HG02623 (cell line): Measurements from ENCODE around the gene ST6GALNAC3.
"Not testable (repeated sequence)": the region's sequence is repeated elsewhere in the genome, so short reads cannot be mapped to it uniquely, and the experiment has no call there.

ENCODE experiments used
- ATAC-seq: cut with Tn5 transposase; IDR thresholded peaks from one replicate; pipeline ENCODE4 v1.9.1; 2021; ENCODE audit warnings: moderate library complexity; ENCODE audit not compliant: unreplicated experiment

ST6GALNAC3 gene

GRCh38 chr1:76613886-76614285 lies 539.3 kb downstream of the ST6GALNAC3 start:
- no peak for ATAC-seq

DNA sequence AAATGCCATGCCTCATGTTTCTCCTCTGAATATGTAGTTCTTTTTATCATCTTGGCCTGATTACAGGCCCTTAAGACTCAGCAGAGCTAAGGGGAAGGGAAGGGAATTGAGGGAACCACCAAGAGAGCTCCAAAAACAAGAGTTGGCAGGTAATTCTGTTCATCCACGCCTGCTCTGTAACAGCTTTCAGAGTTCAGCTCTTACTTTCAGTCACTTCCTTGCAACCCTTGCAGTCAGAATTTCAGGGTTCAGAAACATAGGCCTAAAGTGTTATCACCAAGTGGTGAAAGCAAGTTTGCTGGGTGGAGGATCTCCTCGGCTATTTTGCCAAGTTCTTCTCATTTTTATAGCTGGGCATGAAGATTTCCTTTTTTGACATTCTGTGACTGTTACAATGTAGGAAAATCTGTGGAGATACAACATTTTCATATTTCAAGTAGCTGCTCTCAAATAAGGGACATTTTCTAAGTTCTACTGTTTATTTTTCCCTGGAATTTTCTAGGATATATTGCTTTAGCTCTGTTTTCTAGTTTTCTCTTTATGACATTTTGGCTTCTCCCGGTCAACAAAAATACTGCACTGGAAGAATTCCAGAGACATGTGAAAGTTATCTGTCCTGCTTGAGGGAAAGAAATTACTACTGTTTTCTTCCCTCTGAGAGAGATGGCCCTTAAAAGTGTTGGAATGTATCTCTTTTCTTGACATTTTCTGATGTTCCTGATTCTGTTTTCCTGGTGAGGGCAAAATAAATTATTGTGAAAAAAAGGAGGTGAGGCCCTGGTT lies 540.9 kb downstream of the ST6GALNAC3 start:
- no peak for ATAC-seq

DNA sequence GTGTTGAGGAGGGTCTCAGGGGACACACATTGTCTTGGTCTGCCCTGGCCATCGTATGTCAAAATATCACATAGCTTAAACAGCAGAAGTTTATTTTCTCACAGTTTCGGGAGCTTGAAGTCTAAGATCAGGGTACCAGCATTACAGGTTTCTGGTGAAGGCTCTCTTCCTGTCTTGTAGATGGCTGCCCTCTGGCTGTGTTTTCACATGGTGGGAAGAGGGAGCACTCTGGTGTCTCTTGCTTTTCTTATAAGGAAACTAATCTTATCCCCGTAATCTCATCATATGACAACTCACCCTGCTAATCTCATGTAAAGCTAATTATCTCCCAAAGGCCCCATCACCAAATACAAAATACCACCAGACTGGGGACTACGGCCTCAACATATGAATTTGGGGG lies 545.8 kb downstream of the ST6GALNAC3 start:
- ATAC-seq, result no peak

- no peak for ATAC-seq
Observed at GRCh38 chr1:76622774-76623528, 548.4 kb downstream of the ST6GALNAC3 start.

GRCh38 chr1:76625886-76626678 lies 551.5 kb downstream of the ST6GALNAC3 start:
- no peak for ATAC-seq

GRCh38 chr1:76627498-76627897 lies 553.0 kb downstream of the ST6GALNAC3 start:
- no peak for ATAC-seq

GRCh38 chr1:76627901-76628300 lies 553.4 kb downstream of the ST6GALNAC3 start:
- ATAC-seq, result no peak

DNA sequence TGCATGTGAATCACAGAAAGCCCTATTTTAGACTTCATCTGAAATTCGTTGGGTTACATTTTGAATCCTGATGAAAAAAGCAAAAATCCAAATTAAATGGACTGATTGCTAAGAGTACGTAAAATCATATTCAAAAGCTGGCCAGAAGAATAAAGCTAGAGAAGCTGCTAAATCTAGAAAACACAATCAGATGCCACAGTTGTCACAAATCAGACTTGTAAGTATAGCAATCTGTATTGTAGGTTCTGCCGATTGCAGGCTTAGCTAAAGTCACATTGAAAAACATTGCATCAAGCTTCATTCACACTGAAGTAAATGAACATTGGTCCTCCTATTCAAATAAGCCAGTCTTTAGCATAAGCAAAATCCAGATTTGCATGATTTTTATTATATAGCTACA lies 557.6 kb downstream of the ST6GALNAC3 start:
- no peak for ATAC-seq

DNA sequence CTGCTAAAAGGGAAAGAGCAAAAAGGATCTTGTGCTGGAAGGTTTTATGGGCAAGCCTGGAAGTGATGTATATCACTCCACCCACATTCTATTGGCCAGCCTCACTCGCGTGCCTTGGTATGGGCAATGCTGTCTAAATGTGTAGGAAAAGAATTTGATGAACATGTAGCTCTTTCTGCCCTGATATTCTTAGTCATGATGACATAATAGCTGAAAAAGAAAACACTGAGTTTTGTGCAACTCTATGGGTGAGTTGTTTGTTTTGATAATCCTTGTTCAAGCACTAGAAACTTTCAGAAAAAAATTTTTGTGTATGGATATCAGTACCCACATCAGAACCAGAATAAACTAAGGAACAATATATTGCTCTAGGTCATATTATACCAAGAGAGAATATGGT lies 561.2 kb downstream of the ST6GALNAC3 start:
- no peak for ATAC-seq

- ATAC-seq, result no peak
Observed at GRCh38 chr1:76639181-76639580, 564.6 kb downstream of the ST6GALNAC3 start.

GRCh38 chr1:76640092-76640491 lies 565.5 kb downstream of the ST6GALNAC3 start:
- ATAC-seq, result no peak

- no peak for ATAC-seq
Observed at GRCh38 chr1:76640723-76641122, 566.2 kb downstream of the ST6GALNAC3 start.

GRCh38 chr1:76644139-76644538 lies 569.6 kb downstream of the ST6GALNAC3 start:
- ATAC-seq, result no peak

GRCh38 chr1:76652860-76653259 lies 578.3 kb downstream of the ST6GALNAC3 start:
- ATAC-seq, result not testable (repeated sequence)

GRCh38 chr1:76657623-76658022 lies 583.1 kb downstream of the ST6GALNAC3 start:
- no peak for ATAC-seq

DNA sequence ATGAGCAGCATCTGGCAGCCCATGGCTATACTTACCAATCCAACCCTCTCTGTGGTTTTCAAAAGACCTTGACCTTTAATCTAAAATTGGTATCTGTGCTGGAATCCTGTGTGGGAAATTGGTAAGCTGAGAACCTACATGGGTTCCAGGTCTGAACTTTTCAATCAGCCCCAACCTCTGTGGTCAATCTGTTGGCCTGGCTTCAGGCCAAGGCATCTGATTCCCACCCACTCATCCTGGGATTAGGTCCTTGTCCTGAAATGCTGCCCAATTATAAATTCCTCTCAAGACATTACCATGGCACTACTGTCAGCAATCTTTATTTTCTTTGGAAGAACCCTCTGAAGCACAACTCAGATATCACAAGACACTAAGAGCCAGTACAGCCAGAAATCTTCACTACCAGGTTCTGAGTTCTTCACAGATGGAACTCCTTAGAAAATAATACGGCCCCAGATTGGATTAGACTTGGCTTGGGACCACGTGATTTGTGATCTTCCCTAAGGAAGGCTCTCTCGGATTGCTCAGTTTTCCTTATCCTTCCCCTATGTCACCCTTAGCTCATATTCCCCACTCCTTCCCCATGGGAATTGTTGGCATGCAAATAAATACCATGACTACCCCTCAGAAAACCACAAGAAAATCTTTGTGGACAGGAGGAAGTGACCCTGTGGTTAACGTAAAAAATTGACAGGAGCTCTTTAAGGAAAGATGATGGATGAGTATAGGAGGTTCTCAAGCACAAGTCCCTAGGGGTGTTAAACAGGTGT lies 584.8 kb downstream of the ST6GALNAC3 start:
- ATAC-seq, result no peak

GRCh38 chr1:76661531-76661930 lies 587.0 kb downstream of the ST6GALNAC3 start:
- no peak for ATAC-seq

GRCh38 chr1:76666499-76666898 lies 592.0 kb downstream of the ST6GALNAC3 start:
- ATAC-seq, result no peak

DNA sequence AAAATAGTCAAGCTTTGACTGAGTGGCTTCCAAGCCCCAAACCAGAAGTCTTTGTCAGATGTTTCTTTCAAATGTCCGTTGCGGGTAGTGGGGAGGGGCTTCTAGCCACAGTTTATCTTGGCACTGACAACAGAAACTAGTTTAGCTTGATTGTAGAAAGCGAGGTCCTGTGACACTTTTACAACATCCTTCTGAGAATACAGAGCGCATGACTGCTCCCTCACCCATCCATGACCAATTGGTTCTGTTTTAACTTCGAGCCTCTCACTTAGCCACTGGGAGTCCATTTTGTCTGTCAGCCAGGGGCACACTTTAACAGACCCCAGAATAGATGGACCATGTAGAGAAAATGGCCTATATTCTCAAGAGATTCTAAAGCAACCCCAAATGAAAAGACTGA lies 593.5 kb downstream of the ST6GALNAC3 start:
- peak; percentile 87 for ATAC-seq

DNA sequence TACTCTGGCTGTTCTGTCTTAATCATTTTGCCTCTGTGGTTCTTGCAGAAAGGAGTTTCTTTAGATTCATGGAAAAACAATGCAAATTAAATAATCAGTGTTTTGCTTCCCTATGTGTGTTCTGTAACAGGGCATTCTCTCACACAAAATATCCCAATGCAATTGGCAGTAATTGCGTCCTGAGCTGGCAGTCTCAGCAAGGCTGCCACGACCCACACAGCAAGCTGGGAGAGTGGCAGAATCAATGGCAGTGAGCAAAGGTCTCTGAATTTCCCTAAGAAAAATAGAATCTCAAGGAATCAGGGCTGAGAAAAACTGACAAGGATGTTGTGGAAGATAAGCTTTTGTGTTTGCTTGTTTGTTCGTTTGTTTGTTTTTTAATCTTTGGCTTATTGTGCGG lies 594.6 kb downstream of the ST6GALNAC3 start:
- ATAC-seq, result no peak
